8988T (cell line): Measurements from ENCODE around the gene KLHL22.
"Not testable (repeated sequence)": the region's sequence is repeated elsewhere in the genome, so short reads cannot be mapped to it uniquely, and the experiment has no call there.

ENCODE experiments used
- DNase-seq: peaks from one replicate; pipeline ENCODE4 v3.0.0; 2011

KLHL22 gene

GRCh38 chr22:20466659-20467379 is 28.8 kb downstream of the KLHL22 start:
- DNase-seq, result no peak

- no peak for DNase-seq
Observed at GRCh38 chr22:20465759-20466077, 29.9 kb downstream of the KLHL22 start.

- DNase-seq, result no peak
Observed at GRCh38 chr22:20464912-20465758, 30.5 kb downstream of the KLHL22 start.

GRCh38 chr22:20464096-20464614 is 31.4 kb downstream of the KLHL22 start:
- no peak for DNase-seq

- no peak for DNase-seq
Observed at GRCh38 chr22:20463324-20464095, 32.1 kb downstream of the KLHL22 start.

- no peak for DNase-seq
Observed at GRCh38 chr22:20459862-20460261, 35.7 kb downstream of the KLHL22 start.

GRCh38 chr22:20459152-20459542 is 36.4 kb downstream of the KLHL22 start:
- no peak for DNase-seq

GRCh38 chr22:20458530-20459151 is 37.0 kb downstream of the KLHL22 start:
- no peak for DNase-seq

- no peak for DNase-seq
Observed at GRCh38 chr22:20457506-20458240, 37.9 kb downstream of the KLHL22 start.

GRCh38 chr22:20456722-20457076 is 38.9 kb downstream of the KLHL22 start:
- DNase-seq, result no peak

GRCh38 chr22:20456064-20456721 is 39.4 kb downstream of the KLHL22 start:
- no peak for DNase-seq

- DNase-seq, result no peak
Observed at GRCh38 chr22:20455709-20456063, 39.9 kb downstream of the KLHL22 start.

- no peak for DNase-seq
Observed at GRCh38 chr22:20453222-20453621, 42.4 kb downstream of the KLHL22 start.

- DNase-seq, result no peak
Observed at GRCh38 chr22:20451920-20452319, 43.7 kb downstream of the KLHL22 start.

GRCh38 chr22:20451129-20451778 is 44.3 kb downstream of the KLHL22 start:
- not testable (repeated sequence) for DNase-seq

GRCh38 chr22:20450551-20450906 is 45.1 kb downstream of the KLHL22 start:
- DNase-seq, result no peak

GRCh38 chr22:20449819-20450550 is 45.6 kb downstream of the KLHL22 start:
- DNase-seq, result no peak

- DNase-seq, result no peak
Observed at GRCh38 chr22:20448630-20449029, 47.0 kb downstream of the KLHL22 start.

GRCh38 chr22:20446383-20446970 is 49.1 kb downstream of the KLHL22 start:
- DNase-seq, result no peak

- DNase-seq, result no peak
Observed at GRCh38 chr22:20444325-20444724, 51.3 kb downstream of the KLHL22 start.
